Measurements from ENCODE around the gene GJA4. TPM values are rescaled to one million over a fixed set of nuclear protein-coding genes. Genes with fewer than 3 reads are reported as not detected.
"Not testable (repeated sequence)": the region's sequence is repeated elsewhere in the genome, so short reads cannot be mapped to it uniquely, and the experiment has no call there.

GJA4 gene
- total RNA-seq, 1 experiment from 2014 or later: 1.4 TPM

GRCh38 chr1:34808051-34808810, 15.4 kb downstream of the GJA4 start:
- no peak overlapping the region for H3K18ac ChIP-seq (ENCODE audit: insufficient read length, low read depth, low read length)
- Mint-ChIP-seq H3K9me3 (peaks cover 0 to 3% of the 10 kb centered on the region in 2 experiments; a peak in 2 of 5 replicates), H3K4me1 (peaks cover 2 to 3% of the 10 kb centered on the region in 2 experiments; a peak in 1 of 4 replicates), H3K27me3 (ENCODE audit: low read depth) (peaks cover 8% of the 10 kb centered on the region), H3K27ac (no peak overlapping the region; a peak in 1 of 7 replicates), H3K36me3 (ENCODE audit: insufficient read depth in 1 of 3, low read depth in 3 of 3) (peaks cover 0 to 3% (median 0%) of the 10 kb centered on the region in 3 experiments; a peak in 1 of 7 replicates), H3K4me3 (no peak overlapping the region)
- H4K91ac ChIP-seq (ENCODE audit: insufficient read length, low read depth, low read length): no peak overlapping the region
- H2AK5ac ChIP-seq (ENCODE audit: insufficient read length, low read length): no peak overlapping the region
- H3K9me3 ChIP-seq (ENCODE audit: control insufficient read depth, low read depth, low read length): no peaks in the 10 kb centered on the region
- H3K79me2 ChIP-seq (ENCODE audit: insufficient read depth, low read length): no peaks in the 10 kb centered on the region
- no peak overlapping the region for H3K56ac ChIP-seq (ENCODE audit: insufficient read length, low read depth, low read length)
- no peak overlapping the region for H3K14ac ChIP-seq (ENCODE audit: insufficient read depth, low read length)
- no peaks in the 10 kb centered on the region for H4K20me1 ChIP-seq (ENCODE audit: control insufficient read depth, insufficient read depth, insufficient read length)
- H2BK12ac ChIP-seq (ENCODE audit: insufficient read length, low read depth, low read length): no peak overlapping the region
- no peak overlapping the region for H3K23ac ChIP-seq (ENCODE audit: insufficient read length, low read depth, low read length)
- no peak overlapping the region for H2BK15ac ChIP-seq (ENCODE audit: low read depth, low read length)
- no peak overlapping the region for H3K4ac ChIP-seq (ENCODE audit: low read depth, low read length)
- TF ChIP-seq CTCF (conservative IDR thresholded peaks at IDR 0.05): no peak
- no peak overlapping the region for H2BK20ac ChIP-seq (ENCODE audit: low read depth, low read length, poor library complexity, severe bottlenecking)
- H3K4me1 ChIP-seq (ENCODE audit: insufficient read depth, low read length): no peaks in the 10 kb centered on the region
- H3K23me2 ChIP-seq (ENCODE audit: insufficient read length, low read depth, low read length, poor library complexity, severe bottlenecking): no peaks in the 10 kb centered on the region
- H3K79me1 ChIP-seq (ENCODE audit: insufficient read depth, low read depth, low read length, poor library complexity, severe bottlenecking): no peaks in the 10 kb centered on the region
- no peak overlapping the region for H4K8ac ChIP-seq (replicated peaks; ENCODE audit: insufficient read length, low read depth, low read length)
- no peak overlapping the region for H3T11ph ChIP-seq (ENCODE audit: low read length)
- no peak overlapping the region for H2BK120ac ChIP-seq (ENCODE audit: low read depth, low read length, poor library complexity, severe bottlenecking)
- H4K5ac ChIP-seq (ENCODE audit: insufficient read length, low read depth, low read length): no peak overlapping the region
- no peak overlapping the region for H2AFZ ChIP-seq (ENCODE audit: low read length)
- DNase-seq: no peak
- whole genome bisulfite sequencing (ENCODE audit: extremely low coverage, insufficient read length, low lambda C conversion rate): no CpG with 5 or more reads among the region's 9 CpGs
- H3K9ac ChIP-seq (ENCODE audit: extremely low read depth, insufficient read length, low read length): no peak overlapping the region
- no peaks in the 10 kb centered on the region for H3K27me3 ChIP-seq (ENCODE audit: insufficient read depth, low read length)
- no peak overlapping the region for H3K27ac ChIP-seq (ENCODE audit: insufficient read length, low read depth, low read length)
- H3K4me2 ChIP-seq (ENCODE audit: insufficient read depth, insufficient read length, low read length): no peak overlapping the region
- no peak overlapping the region for H2BK5ac ChIP-seq (ENCODE audit: insufficient read length, low read length)

GRCh38 chr1:34810781-34811180, 18.0 kb downstream of the GJA4 start:
- H3K23ac ChIP-seq (ENCODE audit: insufficient read length, low read depth, low read length); H3K18ac ChIP-seq (ENCODE audit: insufficient read length, low read depth, low read length): not testable (repeated sequence)
- no CpG with 5 or more reads among the region's 3 CpGs for WGBS (ENCODE audit: extremely low coverage, insufficient read length, low lambda C conversion rate)

More at GRCh38 chr1:34810781-34811180, 18.0 kb downstream of the GJA4 start:
- not testable (repeated sequence) for H2BK5ac ChIP-seq (ENCODE audit: insufficient read length, low read length); H2BK120ac ChIP-seq (ENCODE audit: low read depth, low read length, poor library complexity, severe bottlenecking); H2BK20ac ChIP-seq (ENCODE audit: low read depth, low read length, poor library complexity, severe bottlenecking); H3K9ac ChIP-seq (ENCODE audit: extremely low read depth, insufficient read length, low read length); DNase-seq; H3K27me3 Mint-ChIP-seq (ENCODE audit: low read depth); H3K79me2 ChIP-seq (ENCODE audit: insufficient read depth, low read length); H2BK12ac ChIP-seq (ENCODE audit: insufficient read length, low read depth, low read length); H3K79me1 ChIP-seq (ENCODE audit: insufficient read depth, low read depth, low read length, poor library complexity, severe bottlenecking); H3K4ac ChIP-seq (ENCODE audit: low read depth, low read length); H3K4me1 ChIP-seq (ENCODE audit: insufficient read depth, low read length); H2AK5ac ChIP-seq (ENCODE audit: insufficient read length, low read length); H3K36me3 Mint-ChIP-seq (ENCODE audit: insufficient read depth in 1 of 3, low read depth in 3 of 3); H3K4me1 Mint-ChIP-seq; H3K27ac ChIP-seq (ENCODE audit: insufficient read length, low read depth, low read length); H2BK15ac ChIP-seq (ENCODE audit: low read depth, low read length); H3T11ph ChIP-seq (ENCODE audit: low read length); H3K9me3 ChIP-seq (ENCODE audit: control insufficient read depth, low read depth, low read length); H4K8ac ChIP-seq (replicated peaks; ENCODE audit: insufficient read length, low read depth, low read length); H3K27me3 ChIP-seq (ENCODE audit: insufficient read depth, low read length); H3K9me3 Mint-ChIP-seq; H3K14ac ChIP-seq (ENCODE audit: insufficient read depth, low read length); H3K4me3 Mint-ChIP-seq; H3K27ac Mint-ChIP-seq; H2AFZ ChIP-seq (ENCODE audit: low read length); H4K20me1 ChIP-seq (ENCODE audit: control insufficient read depth, insufficient read depth, insufficient read length); H3K4me2 ChIP-seq (ENCODE audit: insufficient read depth, insufficient read length, low read length); H3K23me2 ChIP-seq (ENCODE audit: insufficient read length, low read depth, low read length, poor library complexity, severe bottlenecking); H4K91ac ChIP-seq (ENCODE audit: insufficient read length, low read depth, low read length); H4K5ac ChIP-seq (ENCODE audit: insufficient read length, low read depth, low read length); H3K56ac ChIP-seq (ENCODE audit: insufficient read length, low read depth, low read length)
